ENCODE data around the gene ADPRS.

The ADPRS gene

GRCh38 chr1:36109041-36109679 lies 20.5 kb downstream of the ADPRS start:
- no peak for DNase-seq

GRCh38 chr1:36111151-36111550 lies 22.5 kb downstream of the ADPRS start:
- DNase-seq: no peak

GRCh38 chr1:36112823-36113222 lies 24.1 kb downstream of the ADPRS start:
- DNase-seq: no peak

- DNase-seq: no peak
Measured at GRCh38 chr1:36114371-36114770, 25.7 kb downstream of the ADPRS start.

GRCh38 chr1:36115200-36115669 lies 26.5 kb downstream of the ADPRS start:
- DNase-seq: no peak

GRCh38 chr1:36115931-36116330 lies 27.2 kb downstream of the ADPRS start:
- no peak for DNase-seq

- no peak for DNase-seq
Measured at GRCh38 chr1:36116901-36117300, 28.2 kb downstream of the ADPRS start.

- DNase-seq: no peak
Measured at GRCh38 chr1:36118447-36119204, 29.9 kb downstream of the ADPRS start.

- DNase-seq: no peak
Measured at GRCh38 chr1:36119456-36119855, 30.8 kb downstream of the ADPRS start.

GRCh38 chr1:36122062-36123030 lies 33.7 kb downstream of the ADPRS start:
- no peak for DNase-seq

- DNase-seq: no peak
Measured at GRCh38 chr1:36123356-36123755, 34.7 kb downstream of the ADPRS start.

GRCh38 chr1:36124404-36125128 lies 35.9 kb downstream of the ADPRS start:
- DNase-seq: no peak

- no peak for DNase-seq
Measured at GRCh38 chr1:36125129-36125991, 36.7 kb downstream of the ADPRS start, which contains the start of gene COL8A2. Gene COL8A2, minus strand, starts transcription at chr1:36125222. Its CDS starts 24,980 bp downstream, at chr1:36100242.

- DNase-seq: no peak
Measured at GRCh38 chr1:36126005-36126716, 37.5 kb downstream of the ADPRS start.

- no peak for DNase-seq
Measured at GRCh38 chr1:36126797-36127500, 38.3 kb downstream of the ADPRS start.

GRCh38 chr1:36128126-36128904 lies 39.6 kb downstream of the ADPRS start:
- no peak for DNase-seq

GRCh38 chr1:36128905-36129206 lies 40.2 kb downstream of the ADPRS start:
- DNase-seq: no peak

GRCh38 chr1:36132029-36132428 lies 43.3 kb downstream of the ADPRS start:
- DNase-seq: no peak

- DNase-seq: no peak
Measured at GRCh38 chr1:36133484-36133883, 44.8 kb downstream of the ADPRS start.
